ENCODE measurements around the gene NAA25.
"Not testable (repeated sequence)": the region's sequence is repeated elsewhere in the genome, so short reads cannot be mapped to it uniquely, and the experiment has no call there.

NAA25 gene

DNA sequence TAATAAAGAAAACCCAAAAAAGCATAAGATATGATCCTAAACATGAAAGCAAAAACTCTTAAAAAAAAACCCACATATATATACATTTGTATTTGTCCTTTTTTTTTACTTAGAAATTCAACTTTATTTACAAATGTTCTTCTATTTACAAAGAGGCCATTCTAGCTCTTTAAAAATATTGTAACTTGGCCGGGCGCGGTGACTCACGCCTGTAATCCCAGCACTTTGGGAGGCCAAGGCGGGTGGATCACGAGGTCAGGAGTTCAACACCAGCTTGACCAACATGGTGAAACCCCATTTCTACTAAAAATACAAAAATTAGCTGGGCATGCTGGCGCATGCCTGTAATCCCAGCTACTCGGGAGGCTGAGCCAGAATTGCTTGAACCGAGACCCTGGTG, 109.5 kb downstream of the NAA25 start:
- H3K27ac Mint-ChIP-seq; H3K27me3 Mint-ChIP-seq (ENCODE audit: low read depth); H3K4me3 Mint-ChIP-seq; DNase-seq (ENCODE audit: low spot score); H3K9me3 Mint-ChIP-seq: not testable (repeated sequence)
- Mint-ChIP-seq H3K4me1 (ENCODE audit: low read depth) (peaks cover 54% of the 10 kb centered on the region), H3K36me3 (ENCODE audit: low read depth) (peaks cover 48% of the 10 kb centered on the region)

DNA sequence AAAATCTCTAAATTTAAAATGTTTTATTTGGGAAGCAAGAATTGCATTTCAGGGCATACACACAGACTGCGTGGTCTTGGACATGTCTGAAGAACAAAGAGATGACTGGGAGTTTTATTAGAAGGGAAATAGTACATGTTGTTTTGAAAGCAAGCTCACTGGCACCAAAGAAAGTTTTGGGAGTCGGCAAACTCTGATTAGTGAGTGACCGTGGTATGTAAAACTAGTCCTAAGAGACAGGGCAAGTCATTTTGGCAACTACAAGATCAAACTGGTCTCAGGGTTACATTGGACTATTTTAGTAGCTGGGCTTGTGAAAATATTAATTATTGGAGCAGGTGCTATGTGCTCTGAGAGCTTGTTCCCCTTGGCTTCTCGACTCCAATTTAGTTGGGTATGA, 110.6 kb downstream of the NAA25 start:
- Mint-ChIP-seq H3K4me1 (ENCODE audit: low read depth) (peaks cover 62% of the 10 kb centered on the region), H3K9me3 (no peaks in the 10 kb centered on the region), H3K36me3 (ENCODE audit: low read depth) (peaks cover 45% of the 10 kb centered on the region), H3K4me3 (no peak overlapping the region), H3K27me3 (ENCODE audit: low read depth) (no peaks in the 10 kb centered on the region), H3K27ac (no peak overlapping the region)
- DNase-seq (ENCODE audit: low spot score): no peak

DNA sequence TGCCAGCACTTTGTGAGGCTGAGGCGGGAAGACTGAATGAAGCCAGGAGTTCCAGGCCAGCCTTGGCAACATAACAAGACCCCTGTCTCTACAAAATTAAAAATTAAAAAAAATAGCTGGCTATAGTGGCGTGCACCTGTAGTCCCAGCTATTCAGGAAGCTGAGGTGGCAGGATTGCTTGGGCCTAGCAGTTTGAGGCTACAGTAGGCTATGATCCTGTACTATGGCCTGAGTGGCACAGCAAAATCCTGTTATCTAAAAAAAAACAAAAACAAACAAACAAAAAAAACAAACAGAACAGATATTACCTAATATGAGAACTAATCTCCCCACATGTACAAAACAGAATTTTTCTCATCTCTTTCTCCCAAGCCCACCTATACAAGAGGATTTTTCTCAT, 111.3 kb downstream of the NAA25 start:
- Mint-ChIP-seq H3K9me3 (no peaks in the 10 kb centered on the region), H3K36me3 (ENCODE audit: low read depth) (peaks cover 39% of the 10 kb centered on the region), H3K27ac (no peak overlapping the region), H3K4me1 (ENCODE audit: low read depth) (peaks cover 62% of the 10 kb centered on the region), H3K27me3 (ENCODE audit: low read depth) (no peaks in the 10 kb centered on the region), H3K4me3 (no peak overlapping the region)
- no peak for DNase-seq (ENCODE audit: low spot score)

DNA sequence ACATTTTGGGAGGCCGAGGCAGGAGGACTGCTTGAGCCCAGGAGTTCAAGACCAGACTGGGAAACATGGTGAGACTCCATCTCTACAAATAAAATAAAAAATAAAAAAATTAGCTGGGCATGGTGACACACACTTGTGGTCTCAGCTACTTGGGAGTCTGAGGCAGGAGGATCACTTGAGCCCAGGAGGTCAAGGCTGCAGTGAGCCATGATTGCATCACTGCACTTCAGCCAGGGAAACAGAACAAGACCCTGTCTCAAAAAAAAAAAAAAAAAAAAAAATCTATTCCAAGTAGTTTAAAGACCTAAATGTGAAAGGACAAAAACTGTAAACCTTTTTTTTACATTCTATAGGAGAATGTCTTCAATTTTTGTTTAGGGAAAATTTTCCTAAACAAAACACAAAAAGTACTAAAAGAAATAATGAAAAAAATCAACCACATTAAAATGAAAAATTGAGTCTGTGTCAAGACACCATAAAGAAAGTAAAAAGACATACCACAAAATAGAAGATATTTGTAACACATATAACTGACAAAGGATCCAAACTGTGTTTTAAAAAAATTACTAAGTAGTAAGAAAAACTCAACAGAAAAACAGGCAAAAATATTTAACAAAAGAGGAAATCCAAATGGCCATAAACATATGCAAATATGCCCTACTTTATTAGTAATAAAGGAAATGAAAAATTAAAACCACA, 112.7 kb downstream of the NAA25 start:
- Mint-ChIP-seq H3K4me3 (peak overlapping the region; percentile 80), H3K27ac (no peak overlapping the region)

DNA sequence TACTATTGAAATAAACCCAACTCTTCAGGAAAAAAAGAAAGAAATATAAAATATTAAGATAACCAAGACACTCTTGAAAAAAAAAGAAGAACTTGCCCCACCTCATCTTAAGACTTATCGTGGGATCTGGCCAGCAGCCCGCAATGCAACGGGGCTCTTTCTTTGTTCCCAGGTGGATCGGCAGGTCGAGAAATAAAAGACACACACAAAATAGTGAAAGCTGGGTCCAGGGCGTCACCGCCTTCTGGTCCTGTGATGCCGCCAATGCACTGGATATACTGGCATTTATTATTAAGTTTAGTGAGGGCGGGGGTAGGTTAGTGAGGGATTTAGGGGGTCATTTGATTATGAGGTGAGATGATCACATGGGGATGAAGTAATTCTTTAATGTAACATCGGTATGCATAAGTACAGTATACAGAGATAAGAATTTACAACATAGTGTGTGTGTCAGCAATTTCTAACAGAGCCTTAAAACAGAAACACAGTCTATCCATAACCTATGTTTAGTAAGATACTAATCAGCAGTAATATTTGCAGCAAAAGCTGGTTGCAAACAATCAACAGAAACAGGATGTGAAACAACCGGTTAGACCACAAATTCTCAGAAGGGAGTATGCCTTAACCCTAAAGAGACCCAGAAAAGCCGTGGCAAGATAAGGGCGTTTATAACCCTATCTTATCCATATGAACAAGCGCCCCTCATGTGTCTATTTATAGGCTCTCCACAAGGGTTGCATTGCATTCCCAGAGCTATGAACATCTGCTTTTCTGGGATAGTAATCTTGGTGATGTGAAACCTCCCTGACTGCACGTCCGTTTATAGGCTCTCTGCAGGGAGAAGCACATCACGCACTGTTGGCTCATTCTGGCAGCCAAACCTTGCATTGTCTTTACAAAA, 114.1 kb downstream of the NAA25 start:
- Mint-ChIP-seq H3K4me3 (peak overlapping the region; percentile 80), H3K27ac (peak overlapping the region; percentile 96), H3K4me1 (ENCODE audit: low read depth) (peaks cover 55% of the 10 kb centered on the region), H3K36me3 (ENCODE audit: low read depth) (peaks cover 29% of the 10 kb centered on the region)
- DNase-seq (ENCODE audit: low spot score); H3K27me3 Mint-ChIP-seq (ENCODE audit: low read depth); H3K9me3 Mint-ChIP-seq: not testable (repeated sequence)

More for the DNA sequence above, 112.7 kb downstream of the NAA25 start:
- H3K27me3 Mint-ChIP-seq (ENCODE audit: low read depth): no peaks in the 10 kb centered on the region
- H3K36me3 Mint-ChIP-seq (ENCODE audit: low read depth): peaks cover 38% of the 10 kb centered on the region
- H3K4me1 Mint-ChIP-seq (ENCODE audit: low read depth): peaks cover 60% of the 10 kb centered on the region
- no peaks in the 10 kb centered on the region for H3K9me3 Mint-ChIP-seq
- DNase-seq (ENCODE audit: low spot score): no peak

DNA sequence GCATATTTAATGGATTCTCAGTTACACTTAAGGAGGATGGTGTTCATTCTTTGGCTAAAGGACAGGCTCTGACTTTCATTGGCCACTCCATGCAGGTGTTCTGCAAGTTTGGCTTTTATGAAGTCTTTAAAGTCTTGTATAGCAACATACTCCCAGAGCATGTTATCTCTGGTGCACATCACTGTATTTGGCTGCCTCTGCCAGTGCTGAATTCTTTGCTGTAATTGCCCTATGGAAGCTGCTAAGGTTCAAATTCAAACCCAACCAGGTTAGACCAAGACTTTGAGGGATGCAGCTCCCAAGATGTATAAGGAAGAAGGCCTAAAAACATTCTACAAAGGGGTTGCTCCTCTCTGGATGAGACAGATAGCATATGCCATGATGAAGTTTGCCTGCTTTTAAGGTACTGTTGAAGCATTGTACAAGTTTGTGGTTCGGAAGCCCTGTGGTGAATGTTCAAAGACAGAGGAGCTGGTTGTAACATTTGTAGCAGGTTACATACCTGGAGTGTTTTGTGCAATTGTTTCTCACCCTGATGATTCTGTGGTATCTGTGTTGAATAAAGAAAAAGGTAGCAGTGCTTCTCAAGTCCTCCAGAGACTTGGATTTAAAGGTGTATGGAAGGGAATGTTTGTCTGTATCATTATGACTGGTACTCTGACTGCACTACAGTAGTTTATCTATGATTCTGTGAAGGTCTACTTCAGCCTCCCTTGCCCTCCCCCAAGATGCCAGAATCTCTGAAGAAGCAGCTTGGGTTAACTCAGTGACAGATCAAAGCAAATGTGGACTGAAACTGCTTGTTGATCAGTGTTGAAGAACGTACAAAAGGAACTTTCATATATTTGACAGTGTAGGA, 115.1 kb downstream of the NAA25 start:
- Mint-ChIP-seq H3K27me3 (ENCODE audit: low read depth) (no peaks in the 10 kb centered on the region), H3K27ac (peak overlapping the region; percentile 96), H3K4me1 (ENCODE audit: low read depth) (peaks cover 51% of the 10 kb centered on the region), H3K9me3 (no peaks in the 10 kb centered on the region), H3K4me3 (peak overlapping the region; percentile 80), H3K36me3 (ENCODE audit: low read depth) (peaks cover 29% of the 10 kb centered on the region)
- no peak for DNase-seq (ENCODE audit: low spot score)

DNA sequence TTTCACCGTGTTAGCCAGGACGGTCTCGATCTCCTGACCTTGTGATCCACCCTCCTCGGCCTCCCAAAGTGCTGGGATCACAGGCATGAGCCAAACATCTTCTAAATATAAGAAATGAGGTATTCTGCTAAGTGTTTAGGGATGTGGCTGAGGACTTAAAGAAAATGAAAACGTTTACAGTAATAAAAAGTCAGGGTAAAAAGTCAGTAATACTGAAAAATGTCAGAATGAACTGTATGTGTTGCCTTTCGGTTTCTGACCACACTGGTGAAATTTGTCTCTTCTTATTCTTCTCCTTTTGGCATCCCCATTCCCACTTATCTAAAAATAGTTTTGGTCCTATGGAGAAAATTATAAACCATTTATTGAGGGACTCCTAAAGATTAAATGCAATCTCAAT, 116.1 kb downstream of the NAA25 start:
- Mint-ChIP-seq H3K9me3 (no peaks in the 10 kb centered on the region), H3K4me3 (peak overlapping the region; percentile 80), H3K4me1 (ENCODE audit: low read depth) (peaks cover 45% of the 10 kb centered on the region), H3K36me3 (ENCODE audit: low read depth) (peaks cover 31% of the 10 kb centered on the region), H3K27ac (peak overlapping the region; percentile 96), H3K27me3 (ENCODE audit: low read depth) (no peaks in the 10 kb centered on the region)
- no peak for DNase-seq (ENCODE audit: low spot score)

DNA sequence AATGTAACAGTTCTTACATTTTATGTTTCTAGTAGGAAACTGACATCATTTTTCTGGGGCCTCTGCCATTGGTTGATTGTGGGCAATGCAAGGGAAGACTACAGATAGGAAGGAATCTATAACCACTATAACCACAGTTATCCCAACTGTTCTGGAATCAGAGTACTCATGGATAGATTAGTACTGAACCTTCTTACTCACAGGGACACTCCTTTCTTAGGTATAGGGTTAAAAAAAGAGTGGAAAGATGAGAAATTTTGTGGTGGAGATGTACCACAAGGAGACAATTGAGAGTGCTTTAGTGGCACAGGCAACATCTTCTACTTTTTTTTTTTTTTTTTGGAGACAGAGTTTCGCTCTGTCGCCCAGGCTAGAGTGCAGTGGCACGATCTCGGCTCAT, 116.6 kb downstream of the NAA25 start:
- Mint-ChIP-seq H3K9me3 (no peaks in the 10 kb centered on the region), H3K27me3 (ENCODE audit: low read depth) (no peaks in the 10 kb centered on the region), H3K4me3 (peak overlapping the region; percentile 80), H3K36me3 (ENCODE audit: low read depth) (peaks cover 29% of the 10 kb centered on the region), H3K4me1 (ENCODE audit: low read depth) (peaks cover 43% of the 10 kb centered on the region), H3K27ac (peak overlapping the region; percentile 96)
- DNase-seq (ENCODE audit: low spot score): no peak

DNA sequence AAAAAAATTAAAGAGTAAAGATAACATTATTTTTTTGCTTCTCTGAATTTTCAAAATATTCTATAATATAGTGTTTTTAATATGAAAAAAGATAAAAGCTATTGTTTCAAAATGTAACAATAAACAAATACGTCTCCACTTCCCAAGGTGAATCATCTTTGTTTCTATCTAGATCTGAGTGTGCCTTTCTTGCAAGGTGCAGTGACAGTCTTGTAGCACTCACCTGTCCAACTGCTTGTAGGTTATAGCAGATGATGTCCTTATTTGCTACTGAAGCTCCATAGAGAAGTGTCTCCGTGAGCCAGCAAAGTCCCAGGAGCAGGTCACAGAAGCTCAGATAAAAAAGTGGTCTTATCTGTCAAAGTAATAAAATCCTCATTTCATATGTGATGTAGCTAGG, 117.0 kb downstream of the NAA25 start:
- peaks cover 42% of the 10 kb centered on the region for H3K4me1 Mint-ChIP-seq (ENCODE audit: low read depth)
- H3K4me3 Mint-ChIP-seq: peak overlapping the region; percentile 31
- no peaks in the 10 kb centered on the region for H3K27me3 Mint-ChIP-seq (ENCODE audit: low read depth)
- DNase-seq (ENCODE audit: low spot score): no peak
- H3K27ac Mint-ChIP-seq: peak overlapping the region; percentile 96
- no peaks in the 10 kb centered on the region for H3K9me3 Mint-ChIP-seq
- H3K36me3 Mint-ChIP-seq (ENCODE audit: low read depth): peaks cover 28% of the 10 kb centered on the region

DNA sequence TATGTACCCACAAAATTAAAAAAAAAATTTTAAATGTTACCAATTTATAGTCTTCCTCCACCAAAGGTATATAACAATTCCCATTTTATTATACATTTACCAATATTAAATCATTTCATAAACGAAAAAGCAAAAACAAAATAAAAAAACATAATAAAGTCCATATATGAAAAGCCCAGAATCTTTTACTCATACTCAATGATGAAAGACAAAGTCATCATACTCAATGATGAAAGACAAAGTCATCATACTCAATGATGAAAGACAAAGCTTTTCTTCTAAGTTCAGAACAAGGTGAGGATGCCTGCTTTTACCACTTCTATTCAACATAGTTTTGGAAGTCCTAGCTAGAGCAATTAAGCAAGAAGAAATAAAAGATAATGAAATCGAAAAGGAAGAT, 123.8 kb downstream of the NAA25 start:
- H3K9me3 Mint-ChIP-seq: no peaks in the 10 kb centered on the region
- no peaks in the 10 kb centered on the region for H3K27me3 Mint-ChIP-seq (ENCODE audit: low read depth)
- peaks cover 17% of the 10 kb centered on the region for H3K36me3 Mint-ChIP-seq (ENCODE audit: low read depth)
- H3K27ac Mint-ChIP-seq: no peak overlapping the region
- no peak overlapping the region for H3K4me3 Mint-ChIP-seq
- DNase-seq (ENCODE audit: low spot score): no peak
- peaks cover 3% of the 10 kb centered on the region for H3K4me1 Mint-ChIP-seq (ENCODE audit: low read depth)

DNA sequence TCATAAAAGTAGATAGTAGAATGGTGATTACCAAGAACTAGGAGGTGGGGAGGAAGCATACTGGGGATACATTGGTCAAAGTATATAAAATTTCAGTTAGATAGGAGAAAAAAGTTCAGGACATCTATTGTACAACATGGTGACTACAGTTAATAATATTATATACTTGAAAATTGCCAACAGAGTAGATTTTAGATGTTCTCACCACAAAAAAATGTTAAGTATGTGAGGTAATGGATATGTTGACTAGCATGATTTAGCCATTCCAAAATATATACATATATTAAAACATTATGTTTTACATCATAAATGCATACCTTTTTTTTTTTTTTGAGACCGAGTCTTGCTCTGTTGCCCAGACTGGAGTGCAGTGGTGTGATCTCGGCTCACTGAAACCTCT, 126.6 kb downstream of the NAA25 start:
- Mint-ChIP-seq H3K27ac (no peak overlapping the region), H3K9me3 (no peaks in the 10 kb centered on the region), H3K27me3 (ENCODE audit: low read depth) (no peaks in the 10 kb centered on the region), H3K4me1 (ENCODE audit: low read depth) (peaks cover 6% of the 10 kb centered on the region), H3K36me3 (ENCODE audit: low read depth) (peaks cover 8% of the 10 kb centered on the region), H3K4me3 (no peak overlapping the region)
- DNase-seq (ENCODE audit: low spot score): no peak

DNA sequence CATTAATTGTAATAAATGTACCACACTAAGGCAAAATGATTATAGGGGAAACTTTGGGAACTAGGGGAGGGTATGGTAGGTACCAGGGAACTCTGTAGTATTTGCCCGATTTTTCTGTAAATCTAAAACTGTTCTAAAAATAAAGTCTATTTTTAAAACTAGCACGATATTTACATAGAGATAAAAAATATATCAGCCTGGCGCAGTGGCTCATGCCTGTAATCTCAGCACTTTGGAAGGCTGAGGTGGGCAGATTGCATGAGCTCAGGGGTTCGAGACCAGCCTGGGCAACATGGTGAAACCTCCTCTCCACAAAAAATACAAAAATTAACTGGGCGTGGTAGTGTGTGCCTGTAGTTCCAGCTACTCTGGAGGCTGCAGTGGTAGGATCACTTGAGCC, 128.0 kb downstream of the NAA25 start:
- H3K27ac Mint-ChIP-seq: no peak overlapping the region
- no peaks in the 10 kb centered on the region for H3K27me3 Mint-ChIP-seq (ENCODE audit: low read depth)

DNA sequence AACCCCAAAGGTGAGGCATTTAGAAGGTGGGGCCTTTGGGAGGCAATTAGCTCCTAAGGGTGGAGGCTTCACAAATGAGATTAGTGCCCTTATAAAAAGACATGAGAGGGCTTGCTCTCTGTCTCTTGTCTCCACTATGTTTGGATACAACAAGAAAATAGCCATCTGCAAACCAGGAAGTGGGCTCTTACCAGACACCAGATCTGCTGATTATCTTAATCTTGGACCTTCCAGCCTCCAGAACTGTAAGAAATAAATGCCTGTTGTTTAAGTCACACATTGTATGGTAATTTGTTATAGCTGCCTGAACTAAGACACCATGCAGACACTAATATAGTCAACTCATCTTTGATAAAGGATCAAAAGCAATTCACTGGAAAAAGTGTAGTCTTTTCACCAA, 130.0 kb downstream of the NAA25 start:
- Mint-ChIP-seq H3K9me3 (no peaks in the 10 kb centered on the region), H3K36me3 (ENCODE audit: low read depth) (peaks cover 6% of the 10 kb centered on the region), H3K4me1 (ENCODE audit: low read depth) (peaks cover 10% of the 10 kb centered on the region), H3K27ac (no peak overlapping the region), H3K4me3 (no peak overlapping the region), H3K27me3 (ENCODE audit: low read depth) (no peaks in the 10 kb centered on the region)
- DNase-seq (ENCODE audit: low spot score): no peak

More for the DNA sequence above, 128.0 kb downstream of the NAA25 start:
- H3K9me3 Mint-ChIP-seq: no peaks in the 10 kb centered on the region
- peaks cover 8% of the 10 kb centered on the region for H3K36me3 Mint-ChIP-seq (ENCODE audit: low read depth)
- no peak overlapping the region for H3K4me3 Mint-ChIP-seq
- DNase-seq (ENCODE audit: low spot score): no peak
- H3K4me1 Mint-ChIP-seq (ENCODE audit: low read depth): peaks cover 10% of the 10 kb centered on the region

DNA sequence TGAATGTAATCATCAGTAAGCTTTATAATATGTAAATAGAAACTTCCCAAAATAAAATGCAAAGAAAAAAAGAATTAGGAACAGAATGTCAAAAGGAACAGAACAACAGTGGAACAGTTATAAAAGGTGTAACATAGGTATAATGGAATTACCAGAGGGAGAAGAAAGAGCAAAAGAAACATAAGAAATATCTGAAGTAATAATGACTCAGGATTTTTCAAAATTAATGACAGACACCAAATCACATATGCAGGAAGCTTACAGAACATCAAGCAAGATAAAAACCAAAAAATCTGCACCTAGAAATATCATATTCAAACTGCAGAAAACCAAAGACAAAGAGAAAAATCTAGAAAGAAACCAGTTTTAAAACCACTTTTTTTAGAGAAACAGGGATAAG, 131.7 kb downstream of the NAA25 start:
- Mint-ChIP-seq H3K27ac (no peak overlapping the region), H3K27me3 (ENCODE audit: low read depth) (no peaks in the 10 kb centered on the region)

More for the DNA sequence above, 131.7 kb downstream of the NAA25 start:
- no peak for DNase-seq (ENCODE audit: low spot score)
- Mint-ChIP-seq H3K9me3 (no peaks in the 10 kb centered on the region), H3K4me3 (no peak overlapping the region), H3K4me1 (ENCODE audit: low read depth) (peaks cover 10% of the 10 kb centered on the region), H3K36me3 (ENCODE audit: low read depth) (peaks cover 6% of the 10 kb centered on the region)
